ENCODE results near the gene SETD2. TPM values are rescaled to one million over a fixed set of nuclear protein-coding genes. Genes with fewer than 3 reads are reported as not detected.

The SETD2 gene
- total RNA-seq, 4 donors from 2014 or later: 70.3 to 92.1 (median 87.3) TPM

- no peak for DNase-seq
- TF ChIP-seq CTCF (IDR thresholded peaks at IDR 0.05) (no peak), POLR2A (IDR thresholded peaks at IDR 0.05) (no peak)
These were observed 168.8 kb downstream of the SETD2 start for GRCh38 chr3:46994801-46995731.

GRCh38 chr3:46993986-46994385, 169.9 kb downstream of the SETD2 start:
- H3K27me3 ChIP-seq: no peaks in the 10 kb centered on the region
- H3K4me1 ChIP-seq: no peaks in the 10 kb centered on the region
- no peak overlapping the region for H3K27ac ChIP-seq
- DNase-seq: no peak
- H3K9me3 ChIP-seq: no peaks in the 10 kb centered on the region
- no peaks in the 10 kb centered on the region for H3K36me3 ChIP-seq
- intact Hi-C loops (cut with DNase I; ENCODE audit: low total_unique reads): no loop called here
- TF ChIP-seq POLR2A (IDR thresholded peaks at IDR 0.05): no peak
- TF ChIP-seq CTCF (IDR thresholded peaks at IDR 0.05): no peak
- H3K4me3 ChIP-seq: no peak overlapping the region

More at GRCh38 chr3:46994801-46995731, 168.8 kb downstream of the SETD2 start:
- no peak overlapping the region for H3K27ac ChIP-seq
- H3K27me3 ChIP-seq: no peaks in the 10 kb centered on the region
- H3K9me3 ChIP-seq: no peaks in the 10 kb centered on the region
- intact Hi-C loops (cut with DNase I; ENCODE audit: low total_unique reads): no loop called here
- no peaks in the 10 kb centered on the region for H3K4me1 ChIP-seq
- no peaks in the 10 kb centered on the region for H3K36me3 ChIP-seq
- H3K4me3 ChIP-seq: no peak overlapping the region

GRCh38 chr3:46993292-46993691, 170.6 kb downstream of the SETD2 start:
- Histone ChIP-seq H3K36me3 (no peaks in the 10 kb centered on the region), H3K4me1 (no peaks in the 10 kb centered on the region), H3K27me3 (no peaks in the 10 kb centered on the region), H3K9me3 (no peaks in the 10 kb centered on the region), H3K4me3 (no peak overlapping the region), H3K27ac (no peak overlapping the region)
- no peak for TF ChIP-seq CTCF (IDR thresholded peaks at IDR 0.05)
- no peak for TF ChIP-seq POLR2A (IDR thresholded peaks at IDR 0.05)
- intact Hi-C loops (cut with DNase I; ENCODE audit: low total_unique reads): no loop called here
- DNase-seq: no peak

GRCh38 chr3:46992231-46992630, 171.7 kb downstream of the SETD2 start:
- no peak for DNase-seq
- no peaks in the 10 kb centered on the region for H3K9me3 ChIP-seq
- intact Hi-C loops (cut with DNase I; ENCODE audit: low total_unique reads): no loop called here
- no peak for TF ChIP-seq CTCF (IDR thresholded peaks at IDR 0.05)
- no peak for TF ChIP-seq POLR2A (IDR thresholded peaks at IDR 0.05)
- H3K27me3 ChIP-seq: no peaks in the 10 kb centered on the region
- no peaks in the 10 kb centered on the region for H3K4me1 ChIP-seq
- no peak overlapping the region for H3K27ac ChIP-seq
- no peaks in the 10 kb centered on the region for H3K36me3 ChIP-seq
- no peak overlapping the region for H3K4me3 ChIP-seq

GRCh38 chr3:46991406-46992165, 172.3 kb downstream of the SETD2 start:
- H3K4me3 ChIP-seq: no peak overlapping the region
- no peak for DNase-seq
- H3K36me3 ChIP-seq: no peaks in the 10 kb centered on the region
- no peaks in the 10 kb centered on the region for H3K4me1 ChIP-seq
- H3K27ac ChIP-seq: no peak overlapping the region
- H3K27me3 ChIP-seq: no peaks in the 10 kb centered on the region
- intact Hi-C loops (cut with DNase I; ENCODE audit: low total_unique reads): no loop called here
- H3K9me3 ChIP-seq: no peaks in the 10 kb centered on the region
- TF ChIP-seq POLR2A (IDR thresholded peaks at IDR 0.05): no peak
- no peak for TF ChIP-seq CTCF (IDR thresholded peaks at IDR 0.05)

Measured in uterus (tissue), 4 donors.